Kidney capillary endothelial cell (primary cell): ENCODE data around the gene TENM4.

Experiments
- DNase-seq: peaks from one replicate; pipeline ENCODE4 v3.0.0-alpha.2; 2018; ENCODE audit warnings: low spot score

Gene TENM4

GRCh38 chr11:79173615-79174014 lies 267.2 kb downstream of the TENM4 start:
- no peak for DNase-seq

GRCh38 chr11:79170321-79170720 lies 270.5 kb downstream of the TENM4 start:
- DNase-seq = no peak

GRCh38 chr11:79168530-79169110 lies 272.2 kb downstream of the TENM4 start:
- no peak for DNase-seq

GRCh38 chr11:79167510-79168188 lies 273.2 kb downstream of the TENM4 start:
- no peak for DNase-seq

- DNase-seq = no peak
These were observed 274.9 kb downstream of the TENM4 start for GRCh38 chr11:79165908-79166307.

- no peak for DNase-seq
These were observed 279.9 kb downstream of the TENM4 start for GRCh38 chr11:79160791-79161403.

- no peak for DNase-seq
These were observed 281.0 kb downstream of the TENM4 start for GRCh38 chr11:79159657-79160450.

- DNase-seq = no peak
These were observed 283.1 kb downstream of the TENM4 start for GRCh38 chr11:79157738-79158137.

GRCh38 chr11:79156031-79156430 lies 284.8 kb downstream of the TENM4 start:
- no peak for DNase-seq

GRCh38 chr11:79155237-79155636 lies 285.6 kb downstream of the TENM4 start:
- no peak for DNase-seq

GRCh38 chr11:79152511-79152910 lies 288.3 kb downstream of the TENM4 start:
- DNase-seq = no peak

GRCh38 chr11:79151396-79151795 lies 289.4 kb downstream of the TENM4 start:
- DNase-seq = no peak

GRCh38 chr11:79150966-79151365 lies 289.9 kb downstream of the TENM4 start:
- DNase-seq = no peak

GRCh38 chr11:79150320-79150719 lies 290.5 kb downstream of the TENM4 start:
- no peak for DNase-seq

- no peak for DNase-seq
These were observed 293.1 kb downstream of the TENM4 start for GRCh38 chr11:79147731-79148130.

- DNase-seq = no peak
These were observed 293.8 kb downstream of the TENM4 start for GRCh38 chr11:79147011-79147410.

GRCh38 chr11:79139900-79140299 lies 300.9 kb downstream of the TENM4 start:
- no peak for DNase-seq

- no peak for DNase-seq
These were observed 311.1 kb downstream of the TENM4 start for GRCh38 chr11:79129702-79130101.

GRCh38 chr11:79128291-79128690 lies 312.5 kb downstream of the TENM4 start:
- DNase-seq = no peak

- DNase-seq = no peak
These were observed 318.1 kb downstream of the TENM4 start for GRCh38 chr11:79122759-79123158.

- DNase-seq = no peak
These were observed 319.5 kb downstream of the TENM4 start for GRCh38 chr11:79121351-79121750.

GRCh38 chr11:79119491-79120284 lies 321.1 kb downstream of the TENM4 start:
- DNase-seq = no peak
